ENCODE data around the gene TMEM109.

GRCh38 chr11:60921259-60921658 is 7.3 kb downstream of the TMEM109 start:
- TF ChIP-seq CTCF (IDR thresholded peaks at IDR 0.05) (no peak), POLR2A (IDR thresholded peaks at IDR 0.05) (no peak)
